Right lobe of liver (tissue), 4 donors: ENCODE data around the gene PRKCB.

Experiments
- POLR2A ChIP-seq: fragments of 450-650 bp; IDR thresholded peaks from one replicate; pipeline ENCODE4 v1.6.1; 2017; ENCODE audit warnings: antibody characterized with exemption, mild to moderate bottlenecking
- TF ChIP-seq, protein P1 (sequence below), 4 donors: fragments of 200-600 bp in 3 of 4; fragments of 450-650 bp in 1 of 4; IDR thresholded peaks; one replicate each; pipeline versions ENCODE4 v1.5.1 to v1.8.0; 2016 to 2022; ENCODE audit warnings: antibody characterized with exemption in 4 of 4, mild to moderate bottlenecking in 2 of 4
- donor health status: DM: no; HTN: no; CAD: no.
- donor health status: DM: no; HTN: no; CAD: no.
- donor health status: DM: no; HTN: yes; CAD: no.

GRCh38 chr16:23959072-23959751 lies 123.4 kb downstream of the PRKCB start:
- TF ChIP-seq, protein P1, sequence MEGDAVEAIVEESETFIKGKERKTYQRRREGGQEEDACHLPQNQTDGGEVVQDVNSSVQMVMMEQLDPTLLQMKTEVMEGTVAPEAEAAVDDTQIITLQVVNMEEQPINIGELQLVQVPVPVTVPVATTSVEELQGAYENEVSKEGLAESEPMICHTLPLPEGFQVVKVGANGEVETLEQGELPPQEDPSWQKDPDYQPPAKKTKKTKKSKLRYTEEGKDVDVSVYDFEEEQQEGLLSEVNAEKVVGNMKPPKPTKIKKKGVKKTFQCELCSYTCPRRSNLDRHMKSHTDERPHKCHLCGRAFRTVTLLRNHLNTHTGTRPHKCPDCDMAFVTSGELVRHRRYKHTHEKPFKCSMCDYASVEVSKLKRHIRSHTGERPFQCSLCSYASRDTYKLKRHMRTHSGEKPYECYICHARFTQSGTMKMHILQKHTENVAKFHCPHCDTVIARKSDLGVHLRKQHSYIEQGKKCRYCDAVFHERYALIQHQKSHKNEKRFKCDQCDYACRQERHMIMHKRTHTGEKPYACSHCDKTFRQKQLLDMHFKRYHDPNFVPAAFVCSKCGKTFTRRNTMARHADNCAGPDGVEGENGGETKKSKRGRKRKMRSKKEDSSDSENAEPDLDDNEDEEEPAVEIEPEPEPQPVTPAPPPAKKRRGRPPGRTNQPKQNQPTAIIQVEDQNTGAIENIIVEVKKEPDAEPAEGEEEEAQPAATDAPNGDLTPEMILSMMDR (IDR thresholded peaks at IDR 0.05) = no peak
- no peak for TF ChIP-seq POLR2A
